CD4-positive, alpha-beta T cell treated with Interleukin-15 for 4 hours (primary cell): Measurements from ENCODE around the gene QSOX1.

Experiments used
- DNase-seq: peaks from one replicate; pipeline ENCODE4 v3.0.0-alpha.2; 2020; ENCODE audit warnings: low spot score

QSOX1 gene

DNA sequence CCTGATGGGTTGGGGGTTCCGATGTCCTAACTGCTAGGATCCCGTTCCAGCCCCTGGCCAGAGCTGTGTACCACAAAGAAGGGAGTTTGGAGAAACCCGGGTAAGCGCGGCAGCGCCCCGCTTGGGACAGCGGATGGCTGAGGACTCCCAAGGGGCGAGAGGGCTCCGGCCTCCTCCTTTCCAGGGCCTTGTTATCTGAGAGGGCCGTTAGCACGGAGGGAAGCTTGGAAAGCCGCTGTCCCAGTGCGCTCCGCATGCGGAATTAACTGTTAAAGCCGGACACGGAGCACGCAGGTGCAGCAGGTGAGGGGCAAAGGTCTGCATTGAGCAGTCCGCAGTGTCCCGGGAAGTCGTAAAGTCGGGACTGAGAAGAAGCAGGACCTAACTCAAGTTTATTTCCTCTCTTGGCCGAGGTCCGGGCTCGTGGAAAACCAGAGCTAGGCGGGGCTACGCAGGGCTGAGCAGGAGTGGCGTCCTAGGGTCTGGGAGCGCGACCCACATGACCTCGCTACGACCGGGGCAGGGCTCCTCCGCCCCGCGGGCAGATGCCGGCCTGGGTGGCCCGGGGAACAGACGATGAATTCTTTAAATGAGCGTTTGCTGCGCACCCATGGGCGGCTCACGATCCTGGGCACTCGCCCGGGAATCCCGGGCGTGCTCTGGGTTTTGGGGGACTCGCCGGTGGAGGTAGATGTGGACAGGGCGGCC lies 79.9 kb downstream of the QSOX1 start:
- no peak for DNase-seq

DNA sequence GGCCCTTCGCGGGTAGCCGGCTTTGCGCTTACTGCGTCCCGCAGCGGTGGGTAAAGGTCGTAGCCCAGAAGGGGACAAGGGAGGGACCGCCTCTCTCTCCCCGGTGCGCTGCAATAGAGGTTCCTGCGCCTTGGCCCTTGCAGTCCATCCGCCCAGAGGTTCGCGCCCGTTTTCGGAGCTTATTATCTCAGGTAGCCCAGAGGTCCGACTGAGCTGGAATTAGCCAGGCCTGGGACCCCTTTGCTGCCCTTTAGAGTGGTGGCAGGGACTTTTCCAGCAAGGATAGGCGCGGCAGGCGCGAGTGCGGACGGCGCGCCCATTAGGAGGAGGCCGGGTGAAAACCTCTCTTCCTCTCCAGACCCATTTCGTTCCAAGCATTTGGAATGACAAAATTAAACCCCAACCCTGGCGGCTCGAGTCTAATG lies 80.4 kb downstream of the QSOX1 start:
- no peak for DNase-seq

DNA sequence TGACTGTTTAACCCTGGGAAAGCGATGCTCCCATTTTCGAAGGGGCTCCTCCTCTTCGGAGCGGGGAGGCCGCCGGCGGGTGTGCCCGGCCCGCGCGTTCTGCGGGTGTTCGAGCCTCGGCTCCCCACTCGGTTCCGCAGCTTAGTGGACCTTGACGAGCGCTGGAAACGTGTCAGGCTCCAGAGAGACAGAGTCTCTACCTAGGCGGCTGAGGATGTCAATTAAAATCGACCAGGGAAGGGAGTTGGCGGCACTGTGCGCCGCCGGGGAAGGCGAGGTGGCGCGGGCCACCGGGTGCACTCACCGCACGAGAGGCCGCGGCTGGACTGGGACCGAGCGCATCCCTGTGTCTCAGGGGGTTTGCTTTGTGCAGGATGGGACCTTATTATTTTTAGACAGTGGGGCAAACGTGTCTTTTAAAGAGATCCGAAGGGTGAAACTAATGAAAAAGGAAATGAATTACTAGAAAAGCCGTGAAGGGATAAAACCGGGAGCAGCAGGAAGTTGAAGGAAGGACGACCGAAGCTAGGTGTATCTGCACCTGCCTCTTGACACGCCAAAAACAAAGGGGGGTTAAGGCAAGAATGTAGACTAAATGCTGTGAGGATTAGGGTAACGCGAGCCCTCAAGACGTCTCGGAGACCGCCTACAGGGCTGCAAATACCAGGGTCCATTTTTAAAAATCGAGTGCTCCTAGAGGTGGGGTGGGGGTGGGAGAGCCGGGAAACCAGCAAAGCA lies 81.0 kb downstream of the QSOX1 start:
- no peak for DNase-seq

DNA sequence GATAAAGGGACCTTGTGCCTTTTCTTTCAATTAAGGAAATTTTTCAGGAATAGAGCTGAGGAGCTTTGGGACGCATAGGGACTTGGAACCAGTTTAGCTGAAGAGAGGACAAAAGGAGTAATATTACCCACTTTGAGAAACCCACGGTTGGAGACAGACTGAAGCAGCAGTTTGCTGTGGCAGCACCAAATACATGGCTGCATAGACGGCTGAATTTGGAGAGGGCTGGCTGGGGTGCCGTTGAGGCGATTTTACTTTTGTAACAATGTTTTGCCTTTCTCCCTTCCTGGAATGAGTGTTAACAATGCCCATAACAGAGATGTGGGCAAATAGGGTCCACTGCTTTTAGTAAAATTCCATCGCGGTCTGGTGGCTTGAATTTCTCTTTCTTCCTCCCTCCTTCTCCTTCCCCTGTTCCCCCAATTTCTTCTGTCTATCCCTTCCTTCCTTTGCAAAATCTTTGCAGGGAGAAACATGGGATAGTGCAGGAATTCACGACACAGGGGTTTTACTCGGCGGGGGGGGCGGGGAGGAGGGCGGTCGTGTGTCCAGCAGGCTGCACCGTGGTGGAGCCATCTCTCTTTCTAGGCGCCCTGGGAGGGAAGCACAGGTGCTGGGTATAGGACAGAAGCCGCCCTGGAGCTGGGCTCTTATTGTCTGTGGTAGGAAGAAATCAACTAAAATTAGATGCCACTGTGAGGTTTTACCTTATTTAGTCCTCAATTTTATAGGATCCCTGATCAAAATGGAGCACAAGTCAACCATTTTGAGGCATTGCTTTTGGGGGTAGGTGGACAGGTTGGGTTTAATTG lies 82.2 kb downstream of the QSOX1 start:
- DNase-seq, result no peak

DNA sequence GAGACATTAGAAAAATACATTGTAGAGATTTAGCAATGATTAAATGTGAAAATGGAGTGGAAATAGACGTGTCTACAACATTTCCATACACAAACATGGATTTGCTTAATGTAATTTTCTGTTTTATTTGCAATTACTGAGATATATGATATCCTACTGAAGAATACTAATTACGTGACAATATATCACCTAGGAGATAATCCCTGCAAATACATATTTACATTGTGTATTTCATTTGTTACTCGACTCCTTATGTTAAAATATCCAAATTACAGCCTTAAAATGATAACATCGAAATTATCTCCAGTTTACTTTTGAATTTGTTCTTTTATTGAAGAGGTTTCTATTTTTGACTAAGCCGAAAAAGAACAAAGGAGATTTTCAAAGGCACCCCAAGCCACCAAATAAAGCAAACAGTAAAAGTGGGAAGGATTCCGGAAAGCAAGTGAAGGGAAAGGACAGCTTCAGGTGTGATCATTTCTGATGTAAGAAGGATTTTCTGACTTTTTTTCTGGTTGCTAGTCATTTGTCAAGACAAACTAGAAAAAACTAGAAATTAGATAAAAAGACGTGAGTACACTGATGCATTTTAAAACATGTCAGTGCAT lies 83.3 kb downstream of the QSOX1 start:
- DNase-seq, result no peak

DNA sequence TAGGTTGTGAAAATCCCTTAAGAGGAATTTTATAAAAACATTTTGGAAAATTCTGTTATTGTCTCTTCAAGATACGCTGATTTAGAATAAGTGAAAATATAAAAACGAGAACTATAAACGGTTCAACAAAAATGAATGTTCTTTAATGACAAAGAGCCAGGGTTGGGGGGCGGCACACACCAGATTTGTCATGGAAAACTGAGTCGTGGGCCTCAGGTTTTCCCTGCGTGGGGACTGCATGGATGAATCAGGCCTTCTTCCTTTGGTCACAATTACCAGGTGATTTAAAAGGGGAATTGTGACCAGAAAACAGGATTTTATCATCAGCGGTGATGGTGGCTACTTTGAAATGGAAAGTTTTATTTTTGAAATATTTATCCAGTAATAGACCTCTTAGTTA lies 84.0 kb downstream of the QSOX1 start:
- no peak for DNase-seq

DNA sequence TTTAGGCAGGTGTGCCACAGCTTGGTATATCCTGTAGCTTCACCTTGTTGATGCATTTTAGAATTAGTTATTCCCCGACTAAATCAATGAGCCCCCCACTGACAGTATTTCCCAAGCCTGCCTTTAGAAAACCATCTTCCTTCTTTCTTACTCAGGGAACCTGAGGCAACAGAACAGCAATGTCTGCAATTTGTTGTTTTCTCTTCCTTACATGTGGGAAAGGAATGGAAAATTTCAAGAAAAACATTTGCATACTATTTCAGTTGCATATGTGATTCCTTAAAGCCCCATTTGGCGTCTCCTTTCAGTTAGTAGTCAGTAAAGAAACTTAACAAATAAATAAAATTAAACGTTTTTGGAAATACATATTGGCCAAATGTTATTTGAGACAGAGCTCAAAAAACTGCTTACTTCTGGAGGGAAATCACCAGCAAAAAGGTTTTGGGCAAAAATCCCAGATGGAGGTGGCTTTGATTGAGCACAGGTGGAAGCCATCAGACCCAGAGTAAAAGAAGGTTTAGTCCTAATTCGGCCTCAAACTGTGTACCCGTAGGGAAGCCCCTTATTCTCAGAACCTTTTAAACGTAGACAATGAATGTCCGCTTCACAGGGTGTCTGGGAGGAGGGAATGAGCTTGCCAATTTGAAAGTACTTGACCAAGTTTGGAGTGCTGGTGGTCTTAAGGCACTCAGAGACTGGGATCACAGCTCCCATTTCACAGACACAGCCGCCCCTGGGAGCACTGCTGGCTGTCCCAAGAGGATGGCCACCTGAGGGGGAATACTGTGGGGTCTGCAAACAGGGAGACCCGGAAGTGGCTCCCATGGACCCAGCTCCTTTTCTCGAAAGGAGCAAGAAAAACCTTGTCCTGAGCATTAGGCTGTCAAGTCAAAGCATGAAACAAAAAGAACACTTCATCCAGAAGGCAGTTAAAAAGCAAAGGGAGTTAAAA lies 84.8 kb downstream of the QSOX1 start:
- no peak for DNase-seq

DNA sequence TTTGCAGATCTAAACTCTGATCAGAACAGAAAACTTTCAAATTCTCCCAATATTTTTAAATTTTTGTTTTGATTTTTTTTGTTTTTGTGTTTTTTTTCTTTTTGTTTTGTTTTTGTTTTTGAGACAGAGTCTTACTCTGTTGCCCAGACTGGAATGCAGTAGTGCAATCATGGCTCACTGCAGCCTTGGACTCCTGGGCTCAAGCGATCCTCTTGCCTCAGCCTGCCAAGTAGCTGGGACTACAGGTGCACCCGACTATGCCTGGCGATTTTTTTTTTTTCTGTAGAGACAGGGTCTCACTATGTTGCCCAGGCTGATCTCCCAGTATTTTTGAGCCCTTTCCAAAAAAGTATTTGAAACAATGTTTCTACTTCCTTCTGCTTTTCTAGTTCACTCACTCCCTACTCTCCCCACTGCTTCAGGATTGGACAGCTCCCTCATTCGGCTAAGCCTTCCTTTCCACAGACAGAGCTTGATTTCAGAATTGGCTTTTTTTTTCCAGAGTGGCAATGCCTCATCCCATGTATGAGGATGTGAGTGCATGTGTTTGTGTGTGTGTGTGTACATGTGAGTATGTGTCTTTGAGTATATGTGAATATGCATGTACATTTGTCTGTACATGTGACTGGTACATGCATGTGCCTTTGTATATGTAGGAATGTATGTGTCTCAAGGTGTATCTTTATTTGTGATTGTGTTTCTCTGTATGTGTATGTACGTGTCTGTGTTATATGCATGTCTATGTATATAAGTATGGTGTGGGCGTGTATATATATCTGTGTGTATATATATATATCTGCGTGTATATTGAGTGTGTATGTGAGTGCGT lies 87.3 kb downstream of the QSOX1 start:
- no peak for DNase-seq

DNA sequence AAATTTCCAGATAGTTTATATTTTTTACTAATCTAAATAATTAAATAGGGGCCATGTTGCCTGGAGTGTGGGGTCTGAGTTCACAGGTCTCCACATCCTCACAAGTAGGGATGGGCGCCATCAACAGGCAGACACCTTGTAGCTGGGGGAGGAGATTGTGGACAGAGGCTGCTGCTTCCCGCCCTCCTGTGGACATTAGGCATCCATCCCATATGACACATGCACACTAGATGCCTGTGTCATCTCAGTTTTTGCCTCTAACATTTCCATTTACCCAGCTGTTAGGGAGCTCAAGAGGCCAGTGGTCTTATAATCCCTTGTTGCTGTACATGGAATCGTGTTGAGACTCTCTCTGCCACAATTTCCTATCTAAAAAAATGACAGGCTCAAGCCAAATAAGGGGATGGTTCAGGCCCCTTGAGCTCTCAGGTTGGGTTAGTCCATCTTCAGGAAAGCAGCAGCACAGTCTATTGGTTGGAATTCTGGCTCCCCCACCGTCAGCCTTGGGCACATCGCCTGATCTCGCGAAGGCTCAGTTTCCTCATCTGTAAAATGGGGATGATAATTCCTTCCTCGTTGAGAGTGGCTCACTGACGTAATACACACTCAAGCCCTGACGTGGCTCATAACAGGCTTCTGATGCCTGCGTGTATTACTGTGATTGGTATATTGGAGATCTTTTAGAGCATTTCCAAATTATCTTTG lies 89.0 kb downstream of the QSOX1 start:
- no peak for DNase-seq

DNA sequence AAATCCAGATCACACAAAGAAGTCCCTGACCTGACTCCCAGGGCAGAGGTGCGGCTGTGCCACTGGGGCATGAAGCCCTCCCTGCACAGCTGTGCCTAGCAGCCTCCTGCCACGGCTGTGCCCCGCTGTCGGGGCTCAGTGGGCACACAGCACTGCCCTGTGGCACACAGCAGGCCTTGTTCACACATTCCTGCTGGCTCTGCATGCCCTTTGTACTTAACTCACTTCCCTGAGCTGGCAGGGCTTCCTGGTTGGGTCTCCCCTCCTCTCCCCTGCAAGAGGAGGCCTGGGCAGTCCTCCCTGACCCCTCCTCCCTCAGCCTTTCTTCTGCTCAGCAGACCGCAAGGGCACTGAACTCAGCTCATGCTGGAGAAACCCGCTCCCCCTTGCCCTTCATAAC lies 90.2 kb downstream of the QSOX1 start:
- DNase-seq, result no peak

DNA sequence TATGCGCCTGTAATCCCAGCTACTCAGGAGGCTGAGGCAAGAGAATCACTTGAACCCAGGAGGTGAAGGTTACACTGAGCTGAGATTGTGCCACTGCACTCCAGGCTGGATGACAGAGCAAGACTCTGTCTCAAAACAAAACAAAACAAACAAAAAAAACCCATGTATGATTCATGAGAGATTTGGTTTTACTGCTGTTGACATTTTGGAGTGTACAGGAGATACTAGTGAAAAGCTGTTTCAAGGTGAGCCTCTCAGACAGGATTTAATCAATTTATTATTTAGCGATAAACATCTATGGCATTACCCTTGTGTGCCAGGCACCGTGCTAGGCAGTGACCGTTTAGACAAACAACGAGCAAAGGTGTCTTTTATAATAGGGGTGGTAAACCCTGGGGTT lies 91.9 kb downstream of the QSOX1 start:
- DNase-seq, result no peak

DNA sequence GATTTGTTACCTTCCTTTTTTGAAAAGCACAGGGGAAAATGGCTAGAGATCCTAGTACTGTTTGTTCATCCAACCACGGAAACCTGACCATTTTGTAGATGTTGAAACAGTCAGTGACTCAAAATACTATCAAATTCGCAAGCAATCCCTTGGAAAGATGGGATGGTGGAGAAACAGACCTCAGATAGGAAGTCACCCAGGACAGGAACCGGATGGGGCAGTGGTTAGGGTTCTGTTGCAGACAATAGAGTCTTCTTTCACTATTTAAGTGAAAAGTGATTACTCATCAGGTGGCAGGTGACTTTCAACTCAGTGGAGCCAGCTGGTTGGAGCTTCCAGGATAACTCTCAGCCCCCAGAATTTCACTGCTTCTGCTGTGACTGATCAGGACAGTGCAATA lies 92.4 kb downstream of the QSOX1 start:
- DNase-seq, result no peak

DNA sequence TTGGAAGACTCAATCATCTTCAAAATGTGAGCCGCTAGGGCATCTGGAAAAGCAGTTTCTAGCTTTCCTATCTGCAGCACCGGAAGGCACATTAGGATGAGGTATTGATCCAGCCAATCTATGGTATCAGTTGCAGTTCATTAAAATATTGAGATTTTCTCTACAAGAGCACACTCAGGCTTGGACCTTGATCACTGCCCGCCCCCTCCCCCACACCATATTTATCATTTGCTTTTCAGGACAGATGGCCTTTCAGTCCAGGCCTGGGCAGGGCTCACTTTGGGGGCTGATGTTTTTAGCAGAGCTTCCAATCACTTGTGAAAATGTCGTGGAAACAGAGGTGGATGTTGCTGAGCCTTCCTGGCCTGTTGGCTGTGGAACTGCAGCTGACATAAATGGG lies 92.9 kb downstream of the QSOX1 start:
- DNase-seq, result no peak

DNA sequence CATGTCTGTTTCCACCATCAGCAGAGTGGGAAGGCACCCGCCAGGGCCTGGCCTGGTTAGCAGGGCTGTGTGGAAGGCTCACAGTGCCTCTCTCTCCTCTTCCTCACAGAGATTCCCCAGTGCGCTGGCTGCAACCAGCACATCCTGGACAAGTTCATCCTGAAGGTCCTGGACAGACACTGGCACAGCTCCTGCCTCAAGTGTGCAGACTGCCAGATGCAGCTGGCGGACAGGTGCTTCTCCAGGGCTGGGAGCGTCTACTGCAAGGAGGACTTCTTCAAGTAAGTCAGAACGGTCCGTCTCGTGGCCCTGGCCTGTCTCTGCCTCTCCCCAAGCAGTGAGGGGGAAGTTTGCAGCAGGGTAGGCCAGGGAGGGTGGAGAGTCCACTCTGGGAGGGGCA lies 93.5 kb downstream of the QSOX1 start:
- DNase-seq, result no peak

DNA sequence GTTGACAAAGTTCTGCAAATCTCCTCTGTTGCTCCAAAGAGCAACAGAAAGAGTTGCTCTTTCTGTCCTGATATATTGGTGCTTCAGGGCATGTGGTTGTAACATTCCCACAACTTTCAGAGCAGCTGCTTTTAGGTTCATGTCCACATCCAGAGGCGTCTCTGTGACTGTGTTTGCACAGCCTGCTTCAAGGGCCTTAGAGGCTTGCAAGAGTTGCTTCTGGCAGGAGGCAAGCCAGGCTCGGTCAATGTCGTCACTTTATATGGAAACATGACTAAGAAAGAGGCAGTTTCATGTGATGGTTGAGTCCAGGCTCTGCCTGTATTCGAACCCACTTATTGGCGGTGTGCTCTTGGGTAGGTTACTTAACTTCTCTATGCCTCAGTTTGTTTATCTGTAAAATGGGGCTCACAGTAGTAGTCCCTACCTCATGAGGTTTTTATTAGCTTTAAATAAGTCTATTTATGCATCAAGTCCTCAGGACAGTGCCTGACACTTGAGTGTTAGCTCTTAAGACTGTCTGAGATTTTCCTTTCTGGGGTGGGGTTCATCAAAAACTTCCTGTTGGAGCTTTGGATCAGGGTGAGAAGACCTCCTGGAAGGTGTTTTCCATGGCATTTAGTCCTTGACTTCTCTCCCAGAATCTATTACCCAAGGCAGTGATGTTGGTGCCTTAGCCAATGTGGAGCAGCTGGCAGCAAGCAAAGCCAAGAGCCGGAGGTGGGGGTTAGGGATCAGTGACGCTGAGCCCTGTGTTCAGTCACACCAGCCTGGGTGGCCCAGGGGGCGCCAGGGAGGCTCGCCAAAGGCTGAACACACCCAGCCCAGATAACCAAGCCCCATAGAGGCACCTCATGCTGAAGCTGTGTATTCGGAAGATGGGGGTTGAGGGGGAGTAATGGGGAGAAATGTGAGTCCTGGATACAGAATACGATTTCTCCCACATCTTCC lies 94.3 kb downstream of the QSOX1 start:
- DNase-seq, result no peak

DNA sequence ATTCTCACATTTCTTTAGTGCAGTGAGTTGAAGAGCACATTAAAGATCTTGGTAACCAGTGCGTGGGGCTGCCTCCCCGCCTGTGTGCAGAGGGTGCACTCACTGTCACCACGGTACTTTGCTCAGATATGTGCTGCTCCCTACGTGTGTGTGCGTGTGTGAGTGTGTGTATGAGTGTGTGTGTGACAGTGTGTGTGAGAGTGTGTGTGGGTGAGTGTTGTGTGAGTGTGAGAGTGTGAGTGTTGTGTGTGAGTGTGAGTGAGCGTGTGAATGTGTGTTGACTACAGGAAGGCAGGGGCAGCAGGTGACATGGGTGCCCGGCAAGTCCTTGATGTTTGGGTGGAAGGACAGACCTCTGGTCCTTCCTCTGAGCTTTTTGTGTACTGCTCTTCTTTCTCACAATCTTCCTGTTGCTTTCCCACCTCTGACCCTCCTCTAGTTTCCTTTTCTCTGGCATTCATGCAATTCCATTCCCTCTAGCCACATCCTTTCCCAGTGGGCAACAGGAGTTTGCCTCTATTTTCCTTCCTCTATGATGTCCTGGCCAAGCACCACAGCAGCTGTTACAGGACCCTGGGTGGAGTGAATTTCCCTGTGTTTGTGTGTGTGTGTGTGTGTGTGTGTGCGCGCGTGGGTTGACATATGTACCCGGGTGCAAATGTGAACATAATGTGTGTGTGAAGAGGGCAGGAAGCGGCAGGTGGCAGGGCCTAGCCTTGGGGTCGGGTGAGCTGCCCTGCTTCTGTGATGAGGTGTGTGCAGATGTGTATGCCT lies 95.2 kb downstream of the QSOX1 start:
- DNase-seq, result no peak

DNA sequence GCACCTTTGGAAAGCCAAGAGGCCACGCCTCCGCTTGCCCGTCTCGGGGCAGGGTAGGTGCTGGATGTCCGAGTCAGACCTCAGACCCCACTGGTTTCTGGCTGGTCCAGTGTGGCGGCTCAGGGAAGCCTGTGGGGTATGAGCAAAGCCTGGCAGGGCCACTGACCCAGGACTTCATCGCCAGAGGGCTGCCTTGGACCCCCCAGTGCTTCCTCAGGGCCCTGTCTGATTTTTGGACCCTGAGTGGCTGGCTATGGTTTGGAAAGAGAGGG lies 95.8 kb downstream of the QSOX1 start:
- DNase-seq, result no peak

DNA sequence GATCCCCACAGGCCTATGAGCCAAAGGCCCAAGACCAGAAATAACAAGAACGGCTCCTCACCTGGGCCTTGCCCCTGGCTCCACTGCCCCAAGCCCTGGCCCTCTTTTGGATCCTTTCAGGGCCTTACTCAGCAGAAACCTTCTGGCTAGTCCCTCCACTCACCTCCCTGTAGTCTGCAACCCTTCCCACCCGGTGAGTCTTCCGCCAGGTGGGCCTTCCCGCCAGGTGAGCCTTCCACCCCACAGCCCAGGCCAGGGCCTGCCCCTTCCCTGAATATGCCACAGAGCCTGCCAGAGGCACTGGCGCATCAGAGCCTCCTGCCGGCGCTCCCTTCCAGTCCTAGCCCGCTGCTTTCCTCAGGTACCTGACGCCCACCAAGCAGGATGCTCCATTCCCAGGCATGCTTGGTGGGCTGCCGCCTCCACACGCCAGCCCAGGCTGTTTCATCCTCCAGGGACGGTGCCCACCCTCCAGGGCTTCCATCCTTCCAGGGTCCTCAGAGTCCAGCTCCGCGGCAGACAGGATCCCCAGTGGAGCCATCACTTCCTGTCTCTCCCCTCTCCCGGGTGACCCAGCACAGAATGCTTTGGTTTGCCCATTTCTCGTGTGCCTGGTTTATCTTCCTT lies 96.3 kb downstream of the QSOX1 start:
- no peak for DNase-seq
